ENCODE measurements around the gene CGB3. TPM values are rescaled to one million over a fixed set of nuclear protein-coding genes. Genes with fewer than 3 reads are reported as not detected.

CGB3 gene
- total RNA-seq, 1 donor from 2014 or later = not detected

DNA sequence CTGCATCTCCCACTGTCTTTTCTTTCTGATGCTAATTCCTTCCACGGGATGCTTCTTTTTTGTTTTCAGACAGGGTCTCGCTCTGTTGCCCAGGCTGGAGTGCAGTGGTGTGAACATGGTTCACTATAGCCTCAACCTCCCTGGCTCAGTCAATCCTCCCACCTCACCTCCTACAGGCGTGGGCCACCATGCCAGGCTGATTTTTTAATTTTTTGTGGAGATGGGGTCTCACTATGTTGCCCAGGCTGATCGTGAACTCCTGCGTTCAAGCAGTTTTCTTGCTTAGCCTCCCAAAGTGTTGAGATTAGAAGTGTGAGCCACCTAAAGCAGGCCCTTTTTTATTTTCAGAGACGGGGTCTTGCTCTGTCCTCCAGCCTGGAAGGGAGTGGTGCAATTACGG is 35.8 kb downstream of the CGB3 start:
- DNase-seq (ENCODE audit: low read depth, low spot score) = no peak

DNA sequence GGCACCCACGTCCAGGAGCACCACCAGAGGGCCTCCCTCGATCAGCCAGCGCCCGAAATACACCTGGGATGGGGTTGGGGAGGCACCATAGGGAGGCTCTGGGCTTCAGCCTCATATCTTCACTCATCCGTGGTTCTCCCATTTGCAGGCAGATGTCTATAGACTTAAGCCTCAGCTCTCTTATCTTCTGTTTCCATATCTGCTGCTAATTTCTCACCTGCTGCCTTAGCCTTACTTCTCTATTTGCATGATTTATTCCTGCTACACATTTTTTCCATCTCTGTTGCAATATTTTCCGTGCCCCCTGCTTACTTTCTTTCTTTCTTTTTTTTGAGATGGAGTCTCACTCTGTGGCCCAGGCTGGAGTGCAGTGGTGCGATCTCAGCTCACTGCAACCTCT is 36.8 kb downstream of the CGB3 start:
- DNase-seq (ENCODE audit: low read depth, low spot score) = no peak

DNA sequence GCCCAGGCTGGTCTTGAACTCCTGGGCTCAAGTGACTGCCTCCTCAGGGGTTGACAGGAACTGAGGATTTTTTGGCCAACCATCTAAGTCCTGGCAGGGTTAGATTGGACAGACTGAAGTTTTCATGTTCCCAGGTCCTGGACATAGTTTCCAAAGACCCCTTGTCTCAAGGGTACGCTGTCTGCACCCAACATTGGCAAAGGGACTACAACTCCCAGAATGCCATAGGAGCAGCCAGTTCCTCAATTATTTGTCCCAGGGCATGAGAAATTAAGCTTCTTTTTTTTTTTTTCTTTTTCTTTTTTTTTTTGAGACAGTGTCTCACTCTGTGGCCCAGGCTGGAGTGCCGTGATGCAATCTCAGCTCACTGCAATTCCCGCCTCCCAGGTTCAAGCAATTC is 37.9 kb downstream of the CGB3 start:
- DNase-seq (ENCODE audit: low read depth, low spot score) = no peak

DNA sequence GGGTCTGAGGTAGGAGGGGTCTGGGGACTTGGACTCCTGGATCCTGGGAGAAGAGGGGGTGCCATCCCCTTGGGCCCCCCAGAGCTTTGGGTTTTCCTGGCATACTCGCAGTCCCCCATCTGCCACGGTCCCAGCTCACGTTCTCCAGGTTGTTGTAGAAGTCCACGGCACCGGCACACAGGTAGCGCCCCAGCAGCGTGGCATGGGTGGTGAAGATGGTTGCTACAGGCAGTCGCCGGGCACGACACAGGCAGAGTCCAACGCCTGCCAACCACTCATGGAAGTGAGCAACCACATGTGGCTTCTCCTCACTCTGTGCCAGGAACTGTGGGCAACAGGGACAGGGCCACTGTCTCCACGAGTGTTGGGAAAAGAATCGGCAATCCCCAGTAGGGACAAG is 38.4 kb downstream of the CGB3 start:
- no peak for DNase-seq (ENCODE audit: low read depth, low spot score)

DNA sequence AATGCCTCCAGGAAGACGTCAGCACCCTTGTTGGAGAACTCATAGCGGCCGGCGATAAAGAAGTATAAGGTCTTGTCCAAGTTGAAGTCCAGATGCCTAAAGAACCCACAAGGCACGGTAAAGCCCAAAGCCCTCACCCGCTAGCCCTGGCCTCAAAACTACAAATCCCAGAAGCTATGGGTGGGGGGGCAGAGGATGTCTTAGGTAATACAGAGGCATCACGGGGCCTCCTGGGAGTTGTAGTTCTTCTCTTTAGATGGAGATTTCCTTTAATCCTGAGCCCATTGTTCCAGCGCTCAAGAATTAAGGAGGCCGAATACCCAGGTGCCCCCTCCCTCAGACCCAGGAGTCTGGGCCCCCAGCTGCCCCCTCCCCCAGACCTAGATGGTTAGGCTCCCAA is 41.9 kb downstream of the CGB3 start:
- no peak for DNase-seq (ENCODE audit: low read depth, low spot score)

DNA sequence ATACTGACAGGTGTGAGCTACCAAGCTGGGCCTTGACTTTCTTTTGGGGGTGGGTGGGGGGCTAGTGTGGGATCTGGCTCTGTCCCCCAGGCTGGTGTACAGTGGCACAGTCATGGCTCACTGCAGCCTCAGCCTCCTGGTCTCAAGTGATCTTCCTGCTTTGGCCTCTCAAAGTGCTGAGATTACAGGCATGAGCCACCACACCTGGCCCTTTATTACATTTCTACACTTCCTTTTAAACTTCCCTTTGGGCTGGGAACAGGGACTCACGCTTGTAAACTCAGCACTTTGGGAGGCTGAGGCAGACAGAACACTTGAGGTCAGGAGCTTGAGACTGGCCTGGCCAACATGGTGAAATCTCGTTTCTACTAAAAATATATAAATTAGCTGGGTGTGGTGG is 47.1 kb downstream of the CGB3 start:
- DNase-seq (ENCODE audit: low read depth, low spot score) = no peak

DNA sequence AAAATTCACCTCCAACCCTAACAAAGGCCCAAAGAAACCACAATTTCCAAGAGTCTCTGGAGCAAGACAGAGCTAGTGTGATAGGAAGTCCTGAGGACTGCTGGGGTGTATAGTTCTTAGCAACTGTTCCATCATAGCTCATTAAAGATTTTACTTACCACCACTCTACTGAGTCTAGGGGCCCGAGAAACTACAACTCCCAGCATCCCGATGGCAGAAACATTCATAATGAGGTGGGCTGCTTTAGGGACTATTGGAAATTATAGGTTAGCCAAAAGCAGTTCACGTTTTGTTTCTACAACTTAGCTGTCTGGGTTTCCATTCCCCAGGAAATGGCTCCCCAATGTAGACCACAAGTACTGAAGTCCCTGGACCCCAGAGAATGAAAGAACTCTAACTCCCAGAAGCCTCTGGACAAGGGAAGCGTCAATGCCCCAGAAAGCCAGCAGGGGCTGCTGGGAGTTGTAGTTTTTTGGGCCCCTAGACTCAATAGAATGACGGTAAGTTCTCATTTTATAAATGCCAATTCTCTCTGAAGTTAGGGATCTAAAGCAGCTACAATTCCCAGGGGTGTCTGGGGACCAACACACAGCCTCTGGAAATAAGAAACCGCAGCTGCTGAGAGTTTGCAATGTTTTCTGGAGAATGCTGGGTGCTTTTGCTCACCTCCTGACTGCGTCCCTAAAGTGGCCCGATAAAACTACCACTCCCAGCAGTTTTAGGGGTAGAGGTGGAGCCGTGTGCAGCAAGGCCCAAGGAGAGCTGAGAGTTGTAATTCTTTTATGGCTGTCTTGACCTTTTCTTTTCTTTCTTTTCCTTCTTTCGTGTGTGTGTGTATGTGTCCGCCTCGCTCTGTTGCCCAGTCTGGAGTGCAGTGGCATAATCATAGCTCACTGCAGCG is 47.9 kb downstream of the CGB3 start:
- DNase-seq (ENCODE audit: low read depth, low spot score) = no peak

Other genes with a start within 250 kb of the CGB3 start
- gene BCAT2, start 213.3 kb downstream of the CGB3 start, total RNA-seq = 49.7 and 53.2 TPM in 2 replicates
- 4.8 and 6.4 TPM in 2 replicates for gene HSD17B14, start 187.8 kb downstream of the CGB3 start, total RNA-seq
- 5.1 and 6.1 TPM in 2 replicates for gene PLEKHA4, start 155.7 kb downstream of the CGB3 start, total RNA-seq
- 32.3 and 35.6 TPM in 2 replicates for gene PPP1R15A, start 151.9 kb downstream of the CGB3 start, total RNA-seq
- gene TULP2, start 125.6 kb downstream of the CGB3 start, total RNA-seq = 0.07 TPM in 1 of 2 replicates, not detected in the other
- 122 and 125 TPM in 2 replicates for gene NUCB1, start 124.0 kb downstream of the CGB3 start, total RNA-seq
- gene DHDH, start 90.6 kb downstream of the CGB3 start, total RNA-seq = not detected in 2 replicates
- 120 and 130 TPM in 2 replicates for gene BAX, start 69.5 kb downstream of the CGB3 start, total RNA-seq
- 963 and 1,316 TPM in 2 replicates for gene FTL, start 59.0 kb downstream of the CGB3 start, total RNA-seq
- 30.3 and 31.4 TPM in 2 replicates for gene GYS1, start 31.0 kb downstream of the CGB3 start, total RNA-seq
- gene RUVBL2, start 30.4 kb downstream of the CGB3 start, total RNA-seq = 376 and 391 TPM in 2 replicates
- 0.26 TPM in 1 of 2 replicates, not detected in the other for gene LHB, start 7.2 kb downstream of the CGB3 start, total RNA-seq
- gene CGB2, start 7.6 kb upstream of the CGB3 start, total RNA-seq = not detected in 2 replicates
- not detected in 2 replicates for gene CGB1, start 12.6 kb upstream of the CGB3 start, total RNA-seq
- not detected in 2 replicates for gene CGB5, start 19.5 kb upstream of the CGB3 start, total RNA-seq
- not detected in 2 replicates for gene CGB8, start 24.8 kb upstream of the CGB3 start, total RNA-seq
- 0.33 TPM in 1 of 2 replicates, not detected in the other for gene CGB7, start 33.4 kb upstream of the CGB3 start, total RNA-seq
- gene NTF4, start 40.5 kb upstream of the CGB3 start, total RNA-seq = not detected in 2 replicates
- not detected in 2 replicates for gene KCNA7, start 48.4 kb upstream of the CGB3 start, total RNA-seq
- gene SNRNP70, start 61.1 kb upstream of the CGB3 start, total RNA-seq = 199 and 280 TPM in 2 replicates
- gene LIN7B, start 90.0 kb upstream of the CGB3 start, total RNA-seq = 1.4 and 2.3 TPM in 2 replicates
- gene C19orf73, start 94.8 kb upstream of the CGB3 start, total RNA-seq = 0.73 and 1.2 TPM in 2 replicates
- 0.95 and 3.0 TPM in 2 replicates for gene PPFIA3, start 95.2 kb upstream of the CGB3 start, total RNA-seq
- not detected in 2 replicates for gene HRC, start 131.1 kb upstream of the CGB3 start, total RNA-seq
- 9.8 and 14.4 TPM in 2 replicates for gene TRPM4, start 133.5 kb upstream of the CGB3 start, total RNA-seq

Data from pulmonary artery endothelial cell (primary cell).